Prostate gland (tissue), 2 donors: ENCODE measurements around the gene ADNP.

Source experiments
- POLR2A ChIP-seq: fragments of 450-650 bp; IDR thresholded peaks from one replicate; pipeline ENCODE4 v1.6.1; 2016; ENCODE audit warnings: antibody characterized with exemption, mild to moderate bottlenecking
- POLR2AphosphoS5 ChIP-seq: sonication (generic); formaldehyde crosslinking; IDR thresholded peaks from one replicate; pipeline ENCODE4 v1.6.1; 2017; ENCODE audit warnings: antibody characterized with exemption
- TF ChIP-seq, protein P1 (sequence below), 4 experiments: fragments of 200-600 bp in 2 of 4; fragments of 450-650 bp in 2 of 4; sonication (generic) in 2 of 4; IDR thresholded peaks; 1 replicate in 3 of 4; 2 replicates in 1 of 4; pipeline ENCODE4 v1.5.1; 2016 to 2019; ENCODE audit warnings: antibody characterized with exemption in 4 of 4, mild to moderate bottlenecking in 2 of 4, moderate library complexity in 2 of 4

DNA sequence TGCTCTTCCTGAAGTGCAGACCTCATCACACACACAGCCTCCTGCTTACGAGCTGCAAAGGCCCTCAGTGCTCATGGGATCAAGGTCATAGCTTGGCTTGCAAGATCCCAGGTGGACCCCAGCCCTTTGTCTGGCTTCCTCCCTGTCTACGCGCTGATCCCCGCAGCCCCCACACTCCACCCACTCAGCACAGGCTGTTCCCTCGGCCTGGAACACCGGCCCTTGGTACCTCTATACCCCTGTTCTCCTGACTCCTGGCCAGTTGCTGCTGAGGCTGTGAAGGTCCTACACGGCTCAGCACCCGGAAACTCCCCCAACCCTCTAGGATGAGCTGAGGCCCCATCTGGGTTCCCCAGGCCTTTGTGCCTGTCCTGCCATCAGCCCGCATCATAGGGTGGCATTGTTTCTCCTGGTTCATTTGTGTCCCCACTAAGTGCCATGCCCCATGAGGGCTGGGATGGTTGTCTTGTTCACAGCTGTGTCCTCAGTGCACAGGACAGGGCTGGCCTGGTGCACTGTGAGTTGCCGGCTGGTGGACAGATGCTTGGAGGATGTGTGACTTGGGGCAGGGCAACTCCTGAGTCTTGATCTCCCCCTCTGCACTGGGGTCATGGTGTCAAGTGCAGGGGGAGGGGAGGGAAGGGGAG lies 57.0 kb downstream of the ADNP start:
- TF ChIP-seq, protein P1, sequence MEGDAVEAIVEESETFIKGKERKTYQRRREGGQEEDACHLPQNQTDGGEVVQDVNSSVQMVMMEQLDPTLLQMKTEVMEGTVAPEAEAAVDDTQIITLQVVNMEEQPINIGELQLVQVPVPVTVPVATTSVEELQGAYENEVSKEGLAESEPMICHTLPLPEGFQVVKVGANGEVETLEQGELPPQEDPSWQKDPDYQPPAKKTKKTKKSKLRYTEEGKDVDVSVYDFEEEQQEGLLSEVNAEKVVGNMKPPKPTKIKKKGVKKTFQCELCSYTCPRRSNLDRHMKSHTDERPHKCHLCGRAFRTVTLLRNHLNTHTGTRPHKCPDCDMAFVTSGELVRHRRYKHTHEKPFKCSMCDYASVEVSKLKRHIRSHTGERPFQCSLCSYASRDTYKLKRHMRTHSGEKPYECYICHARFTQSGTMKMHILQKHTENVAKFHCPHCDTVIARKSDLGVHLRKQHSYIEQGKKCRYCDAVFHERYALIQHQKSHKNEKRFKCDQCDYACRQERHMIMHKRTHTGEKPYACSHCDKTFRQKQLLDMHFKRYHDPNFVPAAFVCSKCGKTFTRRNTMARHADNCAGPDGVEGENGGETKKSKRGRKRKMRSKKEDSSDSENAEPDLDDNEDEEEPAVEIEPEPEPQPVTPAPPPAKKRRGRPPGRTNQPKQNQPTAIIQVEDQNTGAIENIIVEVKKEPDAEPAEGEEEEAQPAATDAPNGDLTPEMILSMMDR (IDR thresholded peaks at IDR 0.05), result no peak
- TF ChIP-seq POLR2A, result no peak
- TF ChIP-seq POLR2AphosphoS5, result no peak
